HL-60 (cell line): ENCODE results near the gene MAS1.

Experiments used
- GABPA ChIP-seq: IDR thresholded peaks from 2 replicates; pipeline ENCODE4 v1.6.1; 2012; ENCODE audit warnings: low read depth
- POLR2AphosphoS5 ChIP-seq: IDR thresholded peaks from 2 replicates; pipeline ENCODE4 v1.6.1; 2012; ENCODE audit warnings: low read depth
- TF ChIP-seq, protein P1 (sequence below): IDR thresholded peaks from one replicate; pipeline ENCODE4 v1.5.1; 2011; ENCODE audit warnings: low read length, control low read depth, inconsistent platforms; ENCODE audit not compliant: insufficient read depth

DNA sequence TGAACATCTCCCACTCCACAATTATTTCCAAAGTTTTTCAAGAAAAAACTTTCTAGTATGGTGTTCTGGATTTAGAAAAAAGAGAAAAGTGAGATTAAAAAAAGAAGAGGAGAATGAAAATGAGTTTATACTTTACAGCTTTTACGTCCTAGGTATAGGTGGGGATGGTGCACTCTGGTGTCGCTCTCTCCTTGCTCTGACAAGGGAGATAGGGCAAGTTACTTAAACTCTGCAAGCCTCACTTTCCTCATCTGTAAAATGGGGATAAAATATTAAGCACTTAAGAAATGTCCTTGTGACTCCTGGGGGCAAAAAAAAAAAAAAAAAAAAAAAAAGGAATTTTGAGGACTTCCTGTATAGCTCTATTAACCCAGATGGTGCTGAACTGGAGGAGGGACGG lies 4.5 kb upstream of the MAS1 start:
- TF ChIP-seq, protein P1, sequence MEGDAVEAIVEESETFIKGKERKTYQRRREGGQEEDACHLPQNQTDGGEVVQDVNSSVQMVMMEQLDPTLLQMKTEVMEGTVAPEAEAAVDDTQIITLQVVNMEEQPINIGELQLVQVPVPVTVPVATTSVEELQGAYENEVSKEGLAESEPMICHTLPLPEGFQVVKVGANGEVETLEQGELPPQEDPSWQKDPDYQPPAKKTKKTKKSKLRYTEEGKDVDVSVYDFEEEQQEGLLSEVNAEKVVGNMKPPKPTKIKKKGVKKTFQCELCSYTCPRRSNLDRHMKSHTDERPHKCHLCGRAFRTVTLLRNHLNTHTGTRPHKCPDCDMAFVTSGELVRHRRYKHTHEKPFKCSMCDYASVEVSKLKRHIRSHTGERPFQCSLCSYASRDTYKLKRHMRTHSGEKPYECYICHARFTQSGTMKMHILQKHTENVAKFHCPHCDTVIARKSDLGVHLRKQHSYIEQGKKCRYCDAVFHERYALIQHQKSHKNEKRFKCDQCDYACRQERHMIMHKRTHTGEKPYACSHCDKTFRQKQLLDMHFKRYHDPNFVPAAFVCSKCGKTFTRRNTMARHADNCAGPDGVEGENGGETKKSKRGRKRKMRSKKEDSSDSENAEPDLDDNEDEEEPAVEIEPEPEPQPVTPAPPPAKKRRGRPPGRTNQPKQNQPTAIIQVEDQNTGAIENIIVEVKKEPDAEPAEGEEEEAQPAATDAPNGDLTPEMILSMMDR: no peak
- no peak for TF ChIP-seq POLR2AphosphoS5
- no peak for TF ChIP-seq GABPA
